OCI-LY7 (cell line): ENCODE measurements around the gene ITGAD.

Experiments
- EZH2phosphoT487 ChIP-seq: fragments of 200-600 bp; sonication (generic); IDR thresholded peaks from 2 replicates; pipeline ENCODE4 v1.6.1; 2018; ENCODE audit warnings: low read depth, borderline replicate concordance, mild to moderate bottlenecking, mixed run types, antibody characterized with exemption, low read length, moderate library complexity, mixed read lengths
- TF ChIP-seq, protein P1 (sequence below): fragments of 200-600 bp; sonication (generic); conservative IDR thresholded peaks from 2 replicates; pipeline ENCODE4 v1.5.1; 2014; ENCODE audit warnings: mild to moderate bottlenecking, antibody characterized with exemption, low read length, moderate library complexity, mixed read lengths

- TF ChIP-seq, protein P1, sequence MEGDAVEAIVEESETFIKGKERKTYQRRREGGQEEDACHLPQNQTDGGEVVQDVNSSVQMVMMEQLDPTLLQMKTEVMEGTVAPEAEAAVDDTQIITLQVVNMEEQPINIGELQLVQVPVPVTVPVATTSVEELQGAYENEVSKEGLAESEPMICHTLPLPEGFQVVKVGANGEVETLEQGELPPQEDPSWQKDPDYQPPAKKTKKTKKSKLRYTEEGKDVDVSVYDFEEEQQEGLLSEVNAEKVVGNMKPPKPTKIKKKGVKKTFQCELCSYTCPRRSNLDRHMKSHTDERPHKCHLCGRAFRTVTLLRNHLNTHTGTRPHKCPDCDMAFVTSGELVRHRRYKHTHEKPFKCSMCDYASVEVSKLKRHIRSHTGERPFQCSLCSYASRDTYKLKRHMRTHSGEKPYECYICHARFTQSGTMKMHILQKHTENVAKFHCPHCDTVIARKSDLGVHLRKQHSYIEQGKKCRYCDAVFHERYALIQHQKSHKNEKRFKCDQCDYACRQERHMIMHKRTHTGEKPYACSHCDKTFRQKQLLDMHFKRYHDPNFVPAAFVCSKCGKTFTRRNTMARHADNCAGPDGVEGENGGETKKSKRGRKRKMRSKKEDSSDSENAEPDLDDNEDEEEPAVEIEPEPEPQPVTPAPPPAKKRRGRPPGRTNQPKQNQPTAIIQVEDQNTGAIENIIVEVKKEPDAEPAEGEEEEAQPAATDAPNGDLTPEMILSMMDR, result no peak
- no peak for TF ChIP-seq EZH2phosphoT487
Observed at GRCh38 chr16:31452631-31453106, 59.5 kb downstream of the ITGAD start.
